HepG2 (cell line): ENCODE data around the gene GRM7.

Source experiments
- POLR2AphosphoS5 ChIP-seq: IDR thresholded peaks from 2 replicates; pipeline ENCODE4 v1.6.1; 2012; ENCODE audit warnings: low read depth, low read length
- ZFX ChIP-seq: sonication (generic); formaldehyde crosslinking; IDR thresholded peaks from 2 replicates; pipeline ENCODE4 v1.4.0; 2020; ENCODE audit warnings: mild to moderate bottlenecking, low read depth, missing genetic modification reagents, moderate library complexity

GRCh38 chr3:7602297-7602696 is 741.4 kb downstream of the GRM7 start:
- no peak for TF ChIP-seq POLR2AphosphoS5
- TF ChIP-seq ZFX (CRISPR knock-in tag), result no peak
